ENCODE results near the gene ASMTL. TPM values are rescaled to one million over a fixed set of nuclear protein-coding genes. Genes with fewer than 3 reads are reported as not detected.

The ASMTL gene
- total RNA-seq, 1 donor from 2014 or later = 27.1 TPM

DNA sequence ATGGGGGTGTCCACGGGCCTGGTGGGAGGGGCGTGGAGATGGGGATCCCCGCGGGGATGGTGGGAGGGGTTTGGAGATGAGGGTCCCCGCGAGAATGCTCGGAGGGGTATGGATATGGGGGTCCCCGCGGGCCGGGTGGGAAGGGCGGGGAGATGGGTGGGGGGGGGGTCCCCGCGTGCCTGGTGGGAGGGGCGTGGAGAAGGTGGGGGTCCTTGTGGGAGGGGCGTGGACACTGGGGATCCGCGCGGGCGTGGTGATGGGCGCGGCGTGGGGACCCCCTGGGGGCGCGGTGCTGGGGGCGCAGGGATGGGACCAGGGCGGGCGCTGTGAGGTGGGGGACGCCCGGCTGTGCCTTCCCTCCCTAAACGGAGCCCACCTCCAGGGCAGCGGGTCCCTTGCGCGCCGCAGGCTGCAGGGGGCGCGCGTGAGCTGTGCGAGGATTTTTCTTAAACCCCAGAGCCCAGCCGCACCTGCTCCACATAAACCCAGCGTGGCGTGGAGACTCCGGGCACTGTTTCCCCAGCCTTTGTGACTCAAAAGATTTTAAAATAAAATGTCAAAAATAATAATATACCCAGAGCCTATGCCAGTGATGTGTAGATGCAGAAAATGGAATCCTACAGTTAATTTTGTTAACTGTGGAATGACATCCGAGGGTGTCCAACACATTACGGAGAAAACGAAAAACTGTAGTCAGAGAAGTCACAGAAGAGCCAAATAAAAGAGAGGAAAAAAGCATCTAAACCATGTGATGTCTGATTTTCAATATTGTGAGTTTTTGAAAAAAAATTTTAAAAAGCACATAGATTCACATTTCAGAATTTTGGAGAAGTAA is 1.5 kb upstream of the ASMTL start:
- peak; percentile 46 to 91 for DNase-seq (ENCODE audit: low spot score in 2 of 2)
- intact Hi-C loops (cut with DNase I) = loop anchor here (1.0 to 10.0 kb wide), 9 partner anchors 62 to 1474 kb away; partner anchors contain the start of genes AKAP17A, DHRSX, PPP2R3B and SLC25A6
- peak overlapping the region; percentile 89 for H3K4me3 ChIP-seq

DNA sequence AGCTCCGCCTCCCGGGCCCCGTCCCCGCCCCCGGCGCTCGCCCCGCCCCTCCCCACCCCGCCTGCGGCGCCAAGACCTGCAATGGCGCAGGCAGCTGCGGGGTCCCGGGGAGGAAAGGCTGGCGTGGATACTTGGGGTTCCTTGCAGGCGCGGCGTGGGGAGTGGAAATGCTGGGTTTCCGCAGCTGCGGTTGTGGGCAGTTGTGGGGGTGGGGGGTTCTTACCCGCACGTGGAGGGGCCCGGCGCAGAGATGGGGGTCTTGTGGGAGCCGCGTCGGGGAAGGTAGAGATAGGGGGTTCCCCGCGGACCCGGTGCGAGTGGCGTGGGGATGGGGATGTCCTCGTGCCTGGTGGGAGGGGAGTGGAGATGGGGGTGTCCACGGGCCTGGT is 680 bp upstream of the ASMTL start:
- H3K27ac ChIP-seq = peak overlapping the region; percentile 92 to 95
- intact Hi-C loops (cut with DNase I) = loop anchor here (1.0 to 10.0 kb wide), 7 partner anchors 61 to 1475 kb away; partner anchors contain the start of genes DHRSX, PPP2R3B, SLC25A6 and ZBED1
- DNase-seq (ENCODE audit: low spot score in 2 of 2) = no peak
- peak overlapping the region; percentile 89 for H3K4me3 ChIP-seq
- no peaks in the 10 kb centered on the region for H3K36me3 ChIP-seq
- H3K27me3 ChIP-seq = no peaks in the 10 kb centered on the region
- no peaks in the 10 kb centered on the region for H3K9me3 ChIP-seq
- peaks cover 12 to 13% of the 10 kb centered on the region in 2 donors for H3K4me1 ChIP-seq
- TF ChIP-seq, protein P1, sequence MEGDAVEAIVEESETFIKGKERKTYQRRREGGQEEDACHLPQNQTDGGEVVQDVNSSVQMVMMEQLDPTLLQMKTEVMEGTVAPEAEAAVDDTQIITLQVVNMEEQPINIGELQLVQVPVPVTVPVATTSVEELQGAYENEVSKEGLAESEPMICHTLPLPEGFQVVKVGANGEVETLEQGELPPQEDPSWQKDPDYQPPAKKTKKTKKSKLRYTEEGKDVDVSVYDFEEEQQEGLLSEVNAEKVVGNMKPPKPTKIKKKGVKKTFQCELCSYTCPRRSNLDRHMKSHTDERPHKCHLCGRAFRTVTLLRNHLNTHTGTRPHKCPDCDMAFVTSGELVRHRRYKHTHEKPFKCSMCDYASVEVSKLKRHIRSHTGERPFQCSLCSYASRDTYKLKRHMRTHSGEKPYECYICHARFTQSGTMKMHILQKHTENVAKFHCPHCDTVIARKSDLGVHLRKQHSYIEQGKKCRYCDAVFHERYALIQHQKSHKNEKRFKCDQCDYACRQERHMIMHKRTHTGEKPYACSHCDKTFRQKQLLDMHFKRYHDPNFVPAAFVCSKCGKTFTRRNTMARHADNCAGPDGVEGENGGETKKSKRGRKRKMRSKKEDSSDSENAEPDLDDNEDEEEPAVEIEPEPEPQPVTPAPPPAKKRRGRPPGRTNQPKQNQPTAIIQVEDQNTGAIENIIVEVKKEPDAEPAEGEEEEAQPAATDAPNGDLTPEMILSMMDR (IDR thresholded peaks at IDR 0.05) = no peak

More for the DNA sequence above, 1.5 kb upstream of the ASMTL start:
- Histone ChIP-seq H3K27me3 (no peaks in the 10 kb centered on the region), H3K36me3 (no peaks in the 10 kb centered on the region), H3K4me1 (peaks cover 12 to 13% of the 10 kb centered on the region in 2 donors), H3K9me3 (no peaks in the 10 kb centered on the region), H3K27ac (peak overlapping the region; percentile 37 to 95)
- TF ChIP-seq, protein P1 (IDR thresholded peaks at IDR 0.05) = peak; percentile 93 to 98 (median 98)

DNA sequence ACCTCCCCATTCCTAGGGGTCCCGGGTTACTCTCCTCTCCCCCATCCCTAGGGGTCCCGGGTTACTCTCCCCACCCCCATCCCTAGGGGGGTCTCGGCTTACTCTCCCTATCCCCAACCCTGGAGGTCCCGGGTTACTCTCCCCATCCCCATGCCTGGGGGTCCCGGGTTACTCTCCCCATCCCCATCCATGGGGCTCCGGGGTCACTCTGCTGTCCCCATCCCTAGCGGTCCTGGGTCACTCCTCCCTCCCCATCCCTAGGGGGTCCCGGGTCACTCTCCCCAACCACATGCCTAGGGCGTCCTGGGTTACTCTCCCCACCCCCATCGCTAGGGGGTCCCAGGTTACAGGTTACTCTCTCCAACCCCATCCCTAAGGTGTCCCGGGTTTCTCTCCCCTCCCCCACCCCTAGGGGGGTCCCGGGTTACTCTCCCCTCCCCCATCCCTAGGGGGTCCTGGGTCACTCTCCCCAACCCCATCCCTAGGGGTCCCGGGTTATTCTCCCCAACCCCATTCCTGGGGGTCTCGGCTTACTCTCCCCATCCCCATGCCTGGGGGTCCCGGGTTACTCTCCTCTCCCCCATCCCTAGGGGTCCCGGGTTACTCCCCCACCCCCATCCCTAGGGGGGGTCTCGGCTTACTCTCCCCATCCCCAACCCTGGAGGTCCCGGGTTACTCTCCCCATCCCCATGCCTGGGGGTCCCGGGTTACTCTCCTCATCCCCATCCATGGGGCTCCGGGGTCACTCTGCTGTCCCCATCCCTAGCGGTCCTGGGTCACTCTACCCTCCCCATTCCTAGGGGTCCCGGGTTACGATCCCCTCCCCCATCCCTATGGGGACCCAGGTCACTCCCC is 821 bp downstream of the ASMTL start:
- H3K27ac ChIP-seq = peak overlapping the region; percentile 75 to 82
- no peaks in the 10 kb centered on the region for H3K27me3 ChIP-seq
- TF ChIP-seq, protein P1 (IDR thresholded peaks at IDR 0.05) = no peak
- H3K36me3 ChIP-seq = no peaks in the 10 kb centered on the region
- DNase-seq (ENCODE audit: low spot score in 2 of 2) = peak in 1 of 2 donors; percentile 64
- H3K4me3 ChIP-seq = peak overlapping the region; percentile 89 to 100
- intact Hi-C loops (cut with DNase I) = loop anchor here (2.0 to 10.0 kb wide), 5 partner anchors 870 to 1363 kb away; partner anchors contain the start of genes DHRSX, PPP2R3B and ZBED1
- no peaks in the 10 kb centered on the region for H3K9me3 ChIP-seq
- peaks cover 12 to 13% of the 10 kb centered on the region in 2 donors for H3K4me1 ChIP-seq

DNA sequence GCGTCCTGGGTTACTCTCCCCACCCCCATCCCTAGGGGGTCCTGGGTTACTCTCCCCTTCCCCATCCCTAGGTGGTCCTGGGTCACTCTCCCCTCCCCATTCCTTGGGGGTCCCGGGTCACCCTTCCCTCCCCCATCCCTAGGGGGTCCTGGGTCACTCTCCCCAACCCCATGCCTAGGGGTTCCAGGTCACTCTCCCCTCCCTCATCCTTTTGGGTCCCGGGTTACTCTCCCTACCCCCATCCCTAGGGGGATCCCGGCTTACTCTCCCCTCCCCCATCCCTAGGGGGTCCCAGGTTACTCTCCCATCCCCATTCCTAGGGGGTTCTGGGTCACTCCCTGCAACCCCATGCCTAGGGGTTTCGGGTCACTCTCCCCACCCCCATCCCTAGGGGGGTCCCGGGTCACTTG is 1.5 kb downstream of the ASMTL start:
- intact Hi-C loops (cut with DNase I) = loop anchor here (5.0 to 10.0 kb wide), 4 partner anchors 871 to 1364 kb away; partner anchors contain the start of genes DHRSX and ZBED1
- TF ChIP-seq, protein P1 (IDR thresholded peaks at IDR 0.05) = no peak
- Histone ChIP-seq H3K36me3 (no peaks in the 10 kb centered on the region), H3K9me3 (no peaks in the 10 kb centered on the region), H3K4me3 (peak overlapping the region in 1 of 2 donors; percentile 100), H3K4me1 (peaks cover 12 to 13% of the 10 kb centered on the region in 2 donors), H3K27ac (peak overlapping the region; percentile 75 to 82), H3K27me3 (no peaks in the 10 kb centered on the region)
- no peak for DNase-seq (ENCODE audit: low spot score in 2 of 2)

Measured in ascending aorta (tissue), 2 donors.